HG03432 (cell line): ENCODE data around the gene CNTNAP1.

Source experiments
- ATAC-seq: cut with Tn5 transposase; IDR thresholded peaks from one replicate; pipeline ENCODE4 v1.9.1; 2021; ENCODE audit warnings: mild to moderate bottlenecking, moderate library complexity; ENCODE audit not compliant: unreplicated experiment

The CNTNAP1 gene

GRCh38 chr17:42670789-42671657, 11.3 kb upstream of the CNTNAP1 start:
- no peak for ATAC-seq

- ATAC-seq, result no peak
Measured at GRCh38 chr17:42672038-42672437, 10.3 kb upstream of the CNTNAP1 start.

- ATAC-seq, result no peak
Measured at GRCh38 chr17:42673266-42673884, 9.0 kb upstream of the CNTNAP1 start.

- no peak for ATAC-seq
Measured at GRCh38 chr17:42673885-42674754, 8.2 kb upstream of the CNTNAP1 start.

- no peak for ATAC-seq
Measured at GRCh38 chr17:42674755-42675347, 7.5 kb upstream of the CNTNAP1 start.

- ATAC-seq, result no peak
Measured at GRCh38 chr17:42675348-42675964, 6.9 kb upstream of the CNTNAP1 start.

- ATAC-seq, result no peak
Measured at GRCh38 chr17:42675965-42676423, 6.3 kb upstream of the CNTNAP1 start.

- ATAC-seq, result no peak
Measured at GRCh38 chr17:42676424-42677011, 5.8 kb upstream of the CNTNAP1 start, which contains the start of gene PLEKHH3. Gene PLEKHH3 (minus strand): TSS chr17:42676994. CDS start chr17:42676563, 431 bp downstream.

GRCh38 chr17:42677012-42677857, 5.1 kb upstream of the CNTNAP1 start:
- ATAC-seq, result peak; percentile 61

- peak; percentile 33 for ATAC-seq
Measured at GRCh38 chr17:42677921-42678781, 4.2 kb upstream of the CNTNAP1 start.

- ATAC-seq, result no peak
Measured at GRCh38 chr17:42678951-42679491, 3.3 kb upstream of the CNTNAP1 start.

GRCh38 chr17:42679492-42680330, 2.6 kb upstream of the CNTNAP1 start:
- peak; percentile 19 for ATAC-seq

- no peak for ATAC-seq
Measured at GRCh38 chr17:42680331-42680808, 2.0 kb upstream of the CNTNAP1 start.

GRCh38 chr17:42682722-42683403, 532 bp downstream of the CNTNAP1 start:
- ATAC-seq, result no peak

- no peak for ATAC-seq
Measured at GRCh38 chr17:42683407-42684034, 1.2 kb downstream of the CNTNAP1 start.
